D721Med (cell line): ENCODE measurements around the gene RAI2.

Experiments used
- DNase-seq: peaks from one replicate; pipeline ENCODE4 v3.0.0; 2011; ENCODE audit warnings: low spot score; ENCODE audit not compliant: insufficient read length
- FAIRE-seq: peaks from 2 replicates; lab custom pipeline; 2011; peaks lifted over from hg19 to GRCh38; lab: Jason Lieb, UNC
- TF ChIP-seq, protein P1 (sequence below): IDR thresholded peaks from 2 replicates; pipeline ENCODE4 v1.5.1; 2012; ENCODE audit warnings: mild to moderate bottlenecking, control low read depth; ENCODE audit not compliant: insufficient read depth; ENCODE audit errors: missing control alignments

The RAI2 gene

GRCh38 chrX:17820100-17820499 is 41.0 kb downstream of the RAI2 start:
- DNase-seq (no peak), FAIRE-seq (no peak)
- TF ChIP-seq, protein P1, sequence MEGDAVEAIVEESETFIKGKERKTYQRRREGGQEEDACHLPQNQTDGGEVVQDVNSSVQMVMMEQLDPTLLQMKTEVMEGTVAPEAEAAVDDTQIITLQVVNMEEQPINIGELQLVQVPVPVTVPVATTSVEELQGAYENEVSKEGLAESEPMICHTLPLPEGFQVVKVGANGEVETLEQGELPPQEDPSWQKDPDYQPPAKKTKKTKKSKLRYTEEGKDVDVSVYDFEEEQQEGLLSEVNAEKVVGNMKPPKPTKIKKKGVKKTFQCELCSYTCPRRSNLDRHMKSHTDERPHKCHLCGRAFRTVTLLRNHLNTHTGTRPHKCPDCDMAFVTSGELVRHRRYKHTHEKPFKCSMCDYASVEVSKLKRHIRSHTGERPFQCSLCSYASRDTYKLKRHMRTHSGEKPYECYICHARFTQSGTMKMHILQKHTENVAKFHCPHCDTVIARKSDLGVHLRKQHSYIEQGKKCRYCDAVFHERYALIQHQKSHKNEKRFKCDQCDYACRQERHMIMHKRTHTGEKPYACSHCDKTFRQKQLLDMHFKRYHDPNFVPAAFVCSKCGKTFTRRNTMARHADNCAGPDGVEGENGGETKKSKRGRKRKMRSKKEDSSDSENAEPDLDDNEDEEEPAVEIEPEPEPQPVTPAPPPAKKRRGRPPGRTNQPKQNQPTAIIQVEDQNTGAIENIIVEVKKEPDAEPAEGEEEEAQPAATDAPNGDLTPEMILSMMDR, result no peak

GRCh38 chrX:17818726-17819125 is 42.4 kb downstream of the RAI2 start:
- no peak for FAIRE-seq
- no peak for DNase-seq
- TF ChIP-seq, protein P1, result no peak

DNA sequence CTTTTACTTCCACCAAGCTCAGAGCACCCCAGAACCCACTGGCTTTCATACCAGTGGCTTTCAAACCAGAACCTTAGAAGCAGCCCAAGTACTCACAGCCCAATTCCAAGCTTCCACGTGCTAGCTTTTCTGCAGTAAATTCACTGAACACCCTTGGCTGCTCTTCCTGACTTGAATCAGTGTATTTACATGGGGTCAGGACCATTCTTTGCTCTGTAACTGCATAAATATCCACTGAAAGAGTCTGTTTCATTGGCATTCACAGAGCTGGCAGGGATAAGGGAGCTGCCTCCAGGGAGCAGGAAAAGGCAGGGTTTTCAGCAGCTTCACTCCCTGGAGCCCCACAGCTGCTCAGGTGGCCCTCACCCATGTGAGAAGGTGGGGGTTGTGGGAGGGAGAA is 43.8 kb downstream of the RAI2 start:
- no peak for FAIRE-seq

DNA sequence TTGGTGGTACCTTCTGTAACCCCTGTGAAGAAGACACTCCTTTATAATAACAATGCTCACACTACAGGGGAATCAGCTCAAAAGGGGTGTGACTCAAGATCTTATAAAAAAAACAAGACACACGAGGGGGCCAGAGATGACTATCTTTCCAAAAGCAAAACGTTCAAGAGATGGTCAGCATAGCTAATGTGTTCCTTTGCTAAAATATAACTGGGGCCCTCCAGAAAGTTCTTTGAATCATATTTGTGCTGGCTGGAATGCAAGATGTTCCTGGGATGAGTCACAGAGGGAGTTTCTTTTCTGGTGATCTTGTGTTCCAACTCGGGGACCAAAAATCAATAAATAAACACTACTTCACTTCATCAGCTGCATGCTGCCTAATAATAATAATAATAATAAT is 46.5 kb downstream of the RAI2 start:
- DNase-seq, result no peak

More for the DNA sequence above, 43.8 kb downstream of the RAI2 start:
- TF ChIP-seq, protein P1, result no peak
- no peak for DNase-seq

DNA sequence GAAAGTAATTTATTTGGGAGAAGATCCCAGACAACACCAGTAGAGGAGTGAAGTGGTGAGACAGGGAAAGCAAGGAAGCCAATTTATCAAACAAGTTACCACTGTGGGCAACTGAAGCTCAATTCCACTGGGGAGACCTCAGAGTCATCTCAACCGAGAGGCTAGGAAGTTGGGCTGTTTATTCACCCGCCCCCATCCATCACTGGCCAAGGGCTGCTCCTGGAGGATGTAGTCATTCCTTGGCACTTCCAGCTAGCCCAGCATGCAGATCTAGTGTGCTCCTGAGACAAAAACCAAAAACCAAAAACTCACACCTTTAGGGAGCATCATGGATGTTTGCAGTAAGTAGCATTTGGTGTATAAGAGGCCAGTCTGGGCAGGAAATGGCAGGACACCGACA is 47.0 kb downstream of the RAI2 start:
- TF ChIP-seq, protein P1, result no peak

More for the DNA sequence above, 46.5 kb downstream of the RAI2 start:
- no peak for FAIRE-seq
- TF ChIP-seq, protein P1, result no peak

DNA sequence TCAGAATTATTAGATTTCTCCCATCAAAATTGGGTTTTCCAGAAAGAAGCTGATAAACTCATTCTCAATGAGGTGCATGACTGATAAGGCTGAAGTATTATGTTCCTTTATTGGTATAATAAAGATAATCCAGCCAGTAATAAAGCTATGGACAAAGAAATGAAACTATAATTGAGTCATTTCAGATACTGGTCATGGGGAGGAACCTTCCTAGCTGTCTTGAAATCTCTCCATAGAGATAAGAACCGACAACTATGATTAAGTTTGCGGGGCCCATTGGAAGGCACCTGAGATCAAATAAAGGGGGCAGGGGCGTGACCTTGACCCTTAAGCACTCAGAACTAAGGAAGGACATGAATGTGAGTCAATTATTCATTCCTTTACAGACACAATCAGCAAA is 47.8 kb downstream of the RAI2 start:
- DNase-seq (no peak), FAIRE-seq (no peak)
- TF ChIP-seq, protein P1, result no peak

More for the DNA sequence above, 47.0 kb downstream of the RAI2 start:
- DNase-seq (no peak), FAIRE-seq (no peak)

- DNase-seq (no peak), FAIRE-seq (no peak)
- TF ChIP-seq, protein P1, result peak; percentile 27
Observed at GRCh38 chrX:17812763-17813162, 48.3 kb downstream of the RAI2 start.
